DOHH2 (cell line): ENCODE data around the gene FABP1.

Experiments used
- H3F3A ChIP-seq: fragments of 200-600 bp; sonication (generic), shearing (Covaris generic); 2 replicates; pipeline ENCODE4 v1.6.0; 2016; ENCODE audit warnings: antibody characterized with exemption, mild to moderate bottlenecking; ENCODE audit not compliant: control insufficient read depth, insufficient read depth
- H3K27ac ChIP-seq: fragments of 200-600 bp; sonication (generic); 2 replicates; pipeline ENCODE4 v1.5.1; 2014; ENCODE audit warnings: low read depth, mild to moderate bottlenecking, low read length, moderate library complexity
- H3K27me3 ChIP-seq: fragments of 200-600 bp; sonication (generic); 2 replicates; pipeline ENCODE4 v1.6.1; 2014; ENCODE audit warnings: mild to moderate bottlenecking, low read length, mixed read lengths; ENCODE audit not compliant: control insufficient read depth
- H3K36me3 ChIP-seq: fragments of 200-600 bp; sonication (generic); 2 replicates; pipeline ENCODE4 v1.6.1; 2014; ENCODE audit warnings: mild to moderate bottlenecking, low read length, moderate library complexity, mixed read lengths; ENCODE audit not compliant: control insufficient read depth
- H3K4me1 ChIP-seq: fragments of 200-600 bp; sonication (generic); 2 replicates; pipeline ENCODE4 v1.6.1; 2014; ENCODE audit warnings: mild to moderate bottlenecking, low read length, mixed read lengths; ENCODE audit not compliant: control insufficient read depth
- H3K4me2 ChIP-seq: fragments of 200-600 bp; sonication (generic); 2 replicates; pipeline ENCODE4 v1.6.0; 2014; ENCODE audit warnings: mild to moderate bottlenecking, low read length, moderate library complexity
- H3K4me3 ChIP-seq: fragments of 200-600 bp; sonication (generic); 2 replicates; pipeline ENCODE4 v1.5.1; 2014; ENCODE audit warnings: mild to moderate bottlenecking, low read length, mixed read lengths
- H3K79me2 ChIP-seq: fragments of 200-600 bp; sonication (generic); 2 replicates; pipeline ENCODE4 v1.6.1; 2014; ENCODE audit warnings: mild to moderate bottlenecking, low read length, mixed read lengths; ENCODE audit not compliant: control insufficient read depth
- H3K9me2 ChIP-seq: fragments of 200-600 bp; sonication (generic); replicated peaks from 2 replicates; pipeline ENCODE4 v1.6.1; 2014; ENCODE audit warnings: mild to moderate bottlenecking, low read length, mixed read lengths; ENCODE audit not compliant: control insufficient read depth
- H3K9me3 ChIP-seq: fragments of 200-600 bp; sonication (generic); 2 replicates; pipeline ENCODE4 v1.6.1; 2014; ENCODE audit warnings: antibody characterized with exemption, low read length, mixed read lengths; ENCODE audit not compliant: control insufficient read depth, insufficient read depth
- H4K20me1 ChIP-seq: fragments of 200-600 bp; sonication (generic); 2 replicates; pipeline ENCODE4 v1.6.0; 2014; ENCODE audit warnings: low read depth, mild to moderate bottlenecking, antibody characterized with exemption, low read length, moderate library complexity; ENCODE audit not compliant: control insufficient read depth, insufficient read depth
- CTCF ChIP-seq: fragments of 200-600 bp; sonication (generic); IDR thresholded peaks from one replicate; pipeline ENCODE4 v1.5.1; 2014; ENCODE audit warnings: antibody characterized with exemption, mild to moderate bottlenecking, low read depth, low read length; ENCODE audit not compliant: poor library complexity, severe bottlenecking
- EZH2phosphoT487 ChIP-seq: fragments of 200-600 bp; sonication (generic); IDR thresholded peaks from 2 replicates; pipeline ENCODE4 v1.6.1; 2017; ENCODE audit warnings: borderline replicate concordance, mild to moderate bottlenecking, antibody characterized with exemption, low read length, moderate library complexity, mixed read lengths

FABP1 gene

GRCh38 chr2:88129313-88129959, 1.6 kb upstream of the FABP1 start:
- Histone ChIP-seq H3K27me3 (peaks cover 5% of the 10 kb centered on the region; the same call in 1 of the 2 replicates), H3K4me1 (no peaks in the 10 kb centered on the region), H3F3A (no peaks in the 10 kb centered on the region)

GRCh38 chr2:88128654-88129312, 921 bp upstream of the FABP1 start:
- Histone ChIP-seq H3K4me1 (no peaks in the 10 kb centered on the region), H3K4me3 (no peak overlapping the region), H3K27me3 (peaks cover 5% of the 10 kb centered on the region), H3K9me2 (no peaks in the 10 kb centered on the region), H3K36me3 (no peaks in the 10 kb centered on the region), H3K79me2 (no peaks in the 10 kb centered on the region), H4K20me1 (no peaks in the 10 kb centered on the region), H3F3A (no peaks in the 10 kb centered on the region), H3K27ac (no peak overlapping the region), H3K9me3 (no peaks in the 10 kb centered on the region), H3K4me2 (no peak overlapping the region)
- TF ChIP-seq CTCF = no peak
- no peak for TF ChIP-seq EZH2phosphoT487

More at GRCh38 chr2:88129313-88129959, 1.6 kb upstream of the FABP1 start:
- H4K20me1 ChIP-seq = no peaks in the 10 kb centered on the region
- TF ChIP-seq CTCF (no peak), EZH2phosphoT487 (no peak)
- H3K27ac ChIP-seq = no peak overlapping the region
- H3K4me2 ChIP-seq = no peak overlapping the region
- no peaks in the 10 kb centered on the region for H3K9me3 ChIP-seq
- H3K4me3 ChIP-seq = no peak overlapping the region
- H3K9me2 ChIP-seq = no peaks in the 10 kb centered on the region
- no peaks in the 10 kb centered on the region for H3K36me3 ChIP-seq
- no peaks in the 10 kb centered on the region for H3K79me2 ChIP-seq

- no peaks in the 10 kb centered on the region for H4K20me1 ChIP-seq
- no peak overlapping the region for H3K4me2 ChIP-seq
- H3K27me3 ChIP-seq = peaks cover 11% of the 10 kb centered on the region
- H3F3A ChIP-seq = no peaks in the 10 kb centered on the region
- no peak for TF ChIP-seq EZH2phosphoT487
- TF ChIP-seq CTCF = no peak
- no peak overlapping the region for H3K4me3 ChIP-seq
- H3K36me3 ChIP-seq = no peaks in the 10 kb centered on the region
- no peaks in the 10 kb centered on the region for H3K4me1 ChIP-seq
- no peaks in the 10 kb centered on the region for H3K79me2 ChIP-seq
- H3K9me2 ChIP-seq = no peaks in the 10 kb centered on the region
- H3K9me3 ChIP-seq = no peaks in the 10 kb centered on the region
- no peak overlapping the region for H3K27ac ChIP-seq
Measured at GRCh38 chr2:88127638-88127887, 299 bp downstream of the FABP1 start.
